Measurements from ENCODE around the gene MYH11.

MYH11 gene

DNA sequence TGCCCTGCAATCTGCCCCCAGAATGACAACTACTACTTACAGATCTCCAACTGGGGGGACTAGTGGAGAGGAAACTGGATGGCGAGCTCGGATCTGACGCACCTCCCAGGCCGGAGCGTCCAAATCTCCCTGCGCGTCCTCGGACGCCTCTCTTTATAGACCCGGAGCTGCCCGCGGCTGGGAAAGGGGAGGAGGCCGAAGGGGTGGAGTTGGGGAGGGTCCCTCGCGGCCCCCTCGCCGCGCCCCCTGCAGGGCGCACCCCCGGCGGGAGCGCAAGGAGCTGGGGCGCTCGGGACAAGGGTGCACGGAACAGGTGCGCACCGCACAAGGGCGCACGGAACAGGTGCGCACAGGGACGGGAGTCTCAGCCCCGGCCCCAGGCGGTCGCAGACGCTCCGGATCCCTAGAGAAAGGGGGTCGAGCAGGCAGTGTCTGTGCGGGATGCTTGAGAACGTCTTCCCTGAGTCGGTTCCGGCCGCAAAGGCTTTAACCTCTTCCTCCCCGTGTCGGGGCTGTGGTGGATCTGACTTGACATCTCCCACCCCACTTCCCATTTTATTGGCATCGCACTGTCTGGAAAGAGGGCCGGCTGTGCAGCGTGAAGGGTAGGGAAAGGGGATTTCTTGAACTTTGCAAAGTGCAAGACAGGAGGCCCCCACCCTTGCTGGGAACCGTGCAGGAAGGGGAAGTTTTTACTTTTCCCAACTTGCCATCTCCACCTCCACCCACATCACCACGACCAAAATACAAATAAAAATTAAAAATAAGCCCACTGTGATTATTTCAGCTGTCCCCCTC, at the start of gene MYH11:
Gene MYH11 (minus strand): TSS at position 128 of the 798 bp plus-strand sequence. CDS start 18,776 bp downstream, outside the sequence.
- no peaks in the 10 kb centered on the region for H3K36me3 ChIP-seq (ENCODE audit: control insufficient read depth in 1 of 2, insufficient read depth in 2 of 2, low read length in 2 of 2)
- no peaks in the 10 kb centered on the region for H3K27me3 ChIP-seq (ENCODE audit: low read depth, low read length)
- no peaks in the 10 kb centered on the region for H3K9me3 ChIP-seq (ENCODE audit: control insufficient read depth in 1 of 2, low read length in 2 of 2)
- H3K4me3 ChIP-seq (ENCODE audit: low read depth in 1 of 2, low read length in 2 of 2) = peak within 1 kb of the TSS; percentile 45 to 61
- H3K27ac ChIP-seq (ENCODE audit: low read length) = peak within 1 kb of the TSS; percentile 85
- H3K4me1 ChIP-seq (ENCODE audit: control insufficient read depth in 1 of 2, insufficient read depth in 2 of 2, low read length in 2 of 2) = peaks cover 0 to 14% of the 10 kb centered on the region in 2 donors

GRCh38 chr16:15906439-15906838, 49.6 kb upstream of the MYH11 start:
- Histone ChIP-seq H3K9me3 (ENCODE audit: control insufficient read depth in 1 of 2, low read length in 2 of 2) (no peaks in the 10 kb centered on the region), H3K27me3 (ENCODE audit: low read depth, low read length) (no peaks in the 10 kb centered on the region), H3K4me1 (ENCODE audit: control insufficient read depth in 1 of 2, insufficient read depth in 2 of 2, low read length in 2 of 2) (no peaks in the 10 kb centered on the region), H3K4me3 (ENCODE audit: low read depth in 1 of 2, low read length in 2 of 2) (no peak overlapping the region), H3K27ac (ENCODE audit: low read length) (no peak overlapping the region), H3K36me3 (ENCODE audit: control insufficient read depth in 1 of 2, insufficient read depth in 2 of 2, low read length in 2 of 2) (no peaks in the 10 kb centered on the region)

DNA sequence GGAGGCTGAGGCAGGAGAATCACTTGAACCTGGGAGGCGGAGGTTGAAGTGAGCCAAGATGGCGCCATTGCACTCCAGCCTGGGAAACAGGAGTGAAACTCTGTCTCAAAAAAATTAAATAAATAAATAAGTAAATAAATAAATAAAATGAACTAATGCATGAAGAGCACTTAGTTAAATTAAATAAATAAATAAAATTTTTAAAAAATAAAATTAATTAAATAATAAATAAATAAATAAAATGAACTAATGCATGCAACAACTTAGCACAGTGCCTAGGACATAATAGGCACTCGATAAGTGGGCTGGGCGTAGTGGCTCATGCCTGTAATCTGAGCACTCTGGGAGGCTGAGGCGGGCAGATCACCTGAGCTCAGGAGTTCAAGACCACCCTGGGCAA, 47.1 kb upstream of the MYH11 start:
- Histone ChIP-seq H3K36me3 (ENCODE audit: control insufficient read depth in 1 of 2, insufficient read depth in 2 of 2, low read length in 2 of 2) (no peaks in the 10 kb centered on the region), H3K27ac (ENCODE audit: low read length) (no peak overlapping the region), H3K4me3 (ENCODE audit: low read depth in 1 of 2, low read length in 2 of 2) (no peak overlapping the region), H3K4me1 (ENCODE audit: control insufficient read depth in 1 of 2, insufficient read depth in 2 of 2, low read length in 2 of 2) (no peaks in the 10 kb centered on the region), H3K9me3 (ENCODE audit: control insufficient read depth in 1 of 2, low read length in 2 of 2) (no peaks in the 10 kb centered on the region), H3K27me3 (ENCODE audit: low read depth, low read length) (no peaks in the 10 kb centered on the region)

DNA sequence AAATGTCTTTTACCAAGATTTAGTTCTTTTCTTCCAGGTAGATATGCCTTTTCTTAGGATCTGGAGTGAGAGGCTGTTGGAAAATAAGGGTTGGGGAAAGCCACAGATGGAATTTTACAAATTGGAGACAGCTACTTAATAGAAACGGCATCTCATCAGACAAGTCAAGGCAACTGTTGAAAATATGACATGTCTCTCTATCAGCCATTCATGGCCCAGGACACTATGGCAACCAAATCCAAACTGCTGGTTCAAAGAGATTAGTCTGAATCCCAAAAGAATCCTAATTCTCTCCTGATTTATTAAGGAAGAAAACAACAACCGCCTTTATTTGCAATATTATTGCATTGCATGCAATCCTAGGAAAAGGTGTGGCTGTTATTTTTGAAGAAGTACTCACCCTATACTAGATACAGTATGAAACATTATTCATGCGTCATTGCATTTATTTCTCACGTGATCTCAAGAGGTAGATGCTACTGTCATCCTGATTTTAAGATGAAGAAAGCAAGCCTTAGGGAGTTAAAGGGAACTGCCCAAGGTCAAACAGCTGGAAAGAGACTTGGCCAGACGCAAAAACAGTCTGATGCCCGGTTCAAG, 44.2 kb upstream of the MYH11 start:
- H3K27me3 ChIP-seq (ENCODE audit: low read depth, low read length) = no peaks in the 10 kb centered on the region
- no peaks in the 10 kb centered on the region for H3K4me1 ChIP-seq (ENCODE audit: control insufficient read depth in 1 of 2, insufficient read depth in 2 of 2, low read length in 2 of 2)
- H3K4me3 ChIP-seq (ENCODE audit: low read depth in 1 of 2, low read length in 2 of 2) = no peak overlapping the region
- no peaks in the 10 kb centered on the region for H3K36me3 ChIP-seq (ENCODE audit: control insufficient read depth in 1 of 2, insufficient read depth in 2 of 2, low read length in 2 of 2)
- no peaks in the 10 kb centered on the region for H3K9me3 ChIP-seq (ENCODE audit: control insufficient read depth in 1 of 2, low read length in 2 of 2)
- H3K27ac ChIP-seq (ENCODE audit: low read length) = no peak overlapping the region

GRCh38 chr16:15900357-15900756, 43.5 kb upstream of the MYH11 start:
- H3K9me3 ChIP-seq (ENCODE audit: control insufficient read depth in 1 of 2, low read length in 2 of 2) = no peaks in the 10 kb centered on the region
- no peak overlapping the region for H3K27ac ChIP-seq (ENCODE audit: low read length)
- no peaks in the 10 kb centered on the region for H3K27me3 ChIP-seq (ENCODE audit: low read depth, low read length)

DNA sequence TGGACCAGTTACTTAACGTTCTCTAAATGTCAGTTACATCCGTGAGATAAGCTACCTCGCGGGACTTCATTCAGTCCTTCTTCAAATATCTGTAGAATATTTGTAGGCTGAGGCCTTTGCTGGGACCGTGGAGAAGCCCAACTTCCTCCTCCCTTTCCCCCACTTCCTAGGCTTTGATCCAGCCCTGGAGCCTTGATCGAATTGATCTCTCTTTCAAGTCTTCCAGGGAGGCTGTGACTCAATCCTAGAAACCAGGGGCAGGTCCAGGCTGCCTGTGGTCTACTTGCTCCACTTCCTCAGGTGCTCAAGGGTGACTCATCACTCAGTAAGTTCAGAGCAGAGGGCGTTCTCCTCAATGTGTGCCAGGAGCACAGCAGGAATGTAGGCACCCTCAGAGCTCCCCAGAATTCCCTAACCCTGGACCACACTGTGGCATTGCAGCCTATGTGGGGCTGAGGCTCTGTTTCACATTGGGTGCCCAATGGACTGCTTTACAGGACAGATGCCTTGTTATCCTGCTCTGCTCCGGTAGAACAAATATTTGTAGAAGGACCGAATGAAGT, 42.8 kb upstream of the MYH11 start:
- no peaks in the 10 kb centered on the region for H3K27me3 ChIP-seq (ENCODE audit: low read depth, low read length)
- no peaks in the 10 kb centered on the region for H3K9me3 ChIP-seq (ENCODE audit: control insufficient read depth in 1 of 2, low read length in 2 of 2)
- H3K27ac ChIP-seq (ENCODE audit: low read length) = no peak overlapping the region
- H3K36me3 ChIP-seq (ENCODE audit: control insufficient read depth in 1 of 2, insufficient read depth in 2 of 2, low read length in 2 of 2) = no peaks in the 10 kb centered on the region
- H3K4me3 ChIP-seq (ENCODE audit: low read depth in 1 of 2, low read length in 2 of 2) = no peak overlapping the region
- H3K4me1 ChIP-seq (ENCODE audit: control insufficient read depth in 1 of 2, insufficient read depth in 2 of 2, low read length in 2 of 2) = no peaks in the 10 kb centered on the region

More at GRCh38 chr16:15900357-15900756, 43.5 kb upstream of the MYH11 start:
- no peak overlapping the region for H3K4me3 ChIP-seq (ENCODE audit: low read depth in 1 of 2, low read length in 2 of 2)
- no peaks in the 10 kb centered on the region for H3K4me1 ChIP-seq (ENCODE audit: control insufficient read depth in 1 of 2, insufficient read depth in 2 of 2, low read length in 2 of 2)
- H3K36me3 ChIP-seq (ENCODE audit: control insufficient read depth in 1 of 2, insufficient read depth in 2 of 2, low read length in 2 of 2) = no peaks in the 10 kb centered on the region

- Histone ChIP-seq H3K9me3 (ENCODE audit: control insufficient read depth in 1 of 2, low read length in 2 of 2) (no peaks in the 10 kb centered on the region), H3K4me3 (ENCODE audit: low read depth in 1 of 2, low read length in 2 of 2) (no peak overlapping the region), H3K27ac (ENCODE audit: low read length) (no peak overlapping the region), H3K36me3 (ENCODE audit: control insufficient read depth in 1 of 2, insufficient read depth in 2 of 2, low read length in 2 of 2) (no peaks in the 10 kb centered on the region), H3K27me3 (ENCODE audit: low read depth, low read length) (no peaks in the 10 kb centered on the region), H3K4me1 (ENCODE audit: control insufficient read depth in 1 of 2, insufficient read depth in 2 of 2, low read length in 2 of 2) (no peaks in the 10 kb centered on the region)
Observed at GRCh38 chr16:15898654-15899053, 41.8 kb upstream of the MYH11 start.

GRCh38 chr16:15897834-15898254, 41.0 kb upstream of the MYH11 start:
- H3K9me3 ChIP-seq (ENCODE audit: control insufficient read depth in 1 of 2, low read length in 2 of 2) = no peaks in the 10 kb centered on the region
- H3K36me3 ChIP-seq (ENCODE audit: control insufficient read depth in 1 of 2, insufficient read depth in 2 of 2, low read length in 2 of 2) = no peaks in the 10 kb centered on the region
- no peaks in the 10 kb centered on the region for H3K27me3 ChIP-seq (ENCODE audit: low read depth, low read length)
- H3K4me3 ChIP-seq (ENCODE audit: low read depth in 1 of 2, low read length in 2 of 2) = no peak overlapping the region
- no peak overlapping the region for H3K27ac ChIP-seq (ENCODE audit: low read length)
- no peaks in the 10 kb centered on the region for H3K4me1 ChIP-seq (ENCODE audit: control insufficient read depth in 1 of 2, insufficient read depth in 2 of 2, low read length in 2 of 2)

DNA sequence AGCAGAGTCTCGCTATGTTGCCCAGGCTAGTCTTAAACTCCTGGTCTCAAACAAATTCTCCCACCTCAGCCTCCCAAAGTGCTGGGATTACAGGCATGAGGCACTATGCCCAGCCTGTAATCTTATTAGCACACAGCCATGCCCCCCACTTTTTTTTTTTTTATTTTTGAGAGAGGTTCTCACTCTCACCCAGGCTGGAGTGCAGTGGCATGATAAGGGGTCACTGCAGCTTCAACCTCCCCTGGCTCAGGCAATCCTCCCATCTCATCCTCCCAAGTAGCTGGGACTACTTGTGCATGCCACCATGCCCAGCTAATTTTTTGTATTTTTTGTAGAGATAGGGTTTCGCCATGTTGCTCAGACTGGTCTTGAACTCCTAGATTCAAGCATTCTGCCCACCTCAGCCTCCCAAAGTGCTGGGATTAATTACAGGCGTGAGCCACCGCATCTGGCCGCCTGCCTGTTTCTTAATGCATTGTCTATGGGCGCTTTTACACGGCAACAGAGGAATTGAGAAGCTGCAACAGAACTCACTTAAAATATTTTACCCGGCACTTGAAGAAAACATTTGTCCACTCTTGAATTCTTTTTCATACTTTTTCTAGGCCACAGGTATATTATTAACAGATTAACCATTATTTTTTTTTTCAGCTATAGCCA, 40.4 kb upstream of the MYH11 start:
- H3K9me3 ChIP-seq (ENCODE audit: control insufficient read depth in 1 of 2, low read length in 2 of 2) = no peaks in the 10 kb centered on the region
- no peaks in the 10 kb centered on the region for H3K4me1 ChIP-seq (ENCODE audit: control insufficient read depth in 1 of 2, insufficient read depth in 2 of 2, low read length in 2 of 2)
- no peaks in the 10 kb centered on the region for H3K36me3 ChIP-seq (ENCODE audit: control insufficient read depth in 1 of 2, insufficient read depth in 2 of 2, low read length in 2 of 2)
- no peaks in the 10 kb centered on the region for H3K27me3 ChIP-seq (ENCODE audit: low read depth, low read length)
- no peak overlapping the region for H3K27ac ChIP-seq (ENCODE audit: low read length)
- no peak overlapping the region for H3K4me3 ChIP-seq (ENCODE audit: low read depth in 1 of 2, low read length in 2 of 2)

DNA sequence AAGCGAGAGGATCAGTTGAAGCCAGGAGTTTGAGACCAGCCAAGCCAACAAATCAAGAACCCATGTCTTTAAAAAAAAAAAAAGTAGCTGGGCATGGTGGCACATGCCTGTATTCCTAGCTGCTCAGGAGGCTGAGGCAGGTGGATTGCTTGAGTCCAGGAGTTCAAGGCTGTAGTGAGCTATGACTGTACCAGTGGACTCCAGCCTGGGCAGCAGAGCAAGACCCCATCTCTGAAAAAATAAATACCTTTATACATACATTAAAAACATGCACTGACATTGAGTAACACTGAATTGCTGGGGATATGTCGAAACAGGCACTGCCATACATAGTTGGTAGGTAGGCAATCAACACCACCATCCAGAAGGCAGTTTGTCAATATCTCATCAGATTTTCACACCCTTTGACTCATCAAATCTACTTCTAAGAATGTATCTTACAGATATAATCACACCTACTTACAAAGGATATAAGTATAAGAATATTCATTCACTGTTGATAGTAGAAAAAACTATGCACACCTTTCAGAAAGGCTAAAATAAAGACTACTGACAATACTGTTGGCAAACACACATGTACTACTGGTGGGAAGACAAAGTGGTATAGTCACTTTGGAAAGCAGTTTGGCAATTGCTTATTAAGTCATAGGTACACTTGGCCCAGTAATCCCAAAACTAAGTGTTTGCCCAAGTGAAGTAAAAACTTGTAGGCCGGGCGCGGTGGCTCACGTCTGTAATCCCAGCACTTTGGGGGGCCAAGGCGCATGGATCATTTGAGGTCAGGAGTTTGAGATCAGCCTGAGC, 37.9 kb upstream of the MYH11 start:
- no peaks in the 10 kb centered on the region for H3K27me3 ChIP-seq (ENCODE audit: low read depth, low read length)
- no peaks in the 10 kb centered on the region for H3K36me3 ChIP-seq (ENCODE audit: control insufficient read depth in 1 of 2, insufficient read depth in 2 of 2, low read length in 2 of 2)
- no peaks in the 10 kb centered on the region for H3K4me1 ChIP-seq (ENCODE audit: control insufficient read depth in 1 of 2, insufficient read depth in 2 of 2, low read length in 2 of 2)
- H3K9me3 ChIP-seq (ENCODE audit: control insufficient read depth in 1 of 2, low read length in 2 of 2) = no peaks in the 10 kb centered on the region
- H3K4me3 ChIP-seq (ENCODE audit: low read depth in 1 of 2, low read length in 2 of 2) = no peak overlapping the region
- H3K27ac ChIP-seq (ENCODE audit: low read length) = no peak overlapping the region

GRCh38 chr16:15891508-15891907, 34.7 kb upstream of the MYH11 start:
- Histone ChIP-seq H3K4me1 (ENCODE audit: control insufficient read depth in 1 of 2, insufficient read depth in 2 of 2, low read length in 2 of 2) (peaks cover 5 to 18% of the 10 kb centered on the region in 2 donors), H3K4me3 (ENCODE audit: low read depth in 1 of 2, low read length in 2 of 2) (no peak overlapping the region), H3K9me3 (ENCODE audit: control insufficient read depth in 1 of 2, low read length in 2 of 2) (no peaks in the 10 kb centered on the region), H3K27ac (ENCODE audit: low read length) (no peak overlapping the region), H3K27me3 (ENCODE audit: low read depth, low read length) (no peaks in the 10 kb centered on the region), H3K36me3 (ENCODE audit: control insufficient read depth in 1 of 2, insufficient read depth in 2 of 2, low read length in 2 of 2) (no peaks in the 10 kb centered on the region)

All from muscle layer of duodenum (tissue), 2 donors.